Gastroesophageal sphincter (tissue), 4 donors: Measurements from ENCODE around the gene TMEM218. TPM values are rescaled to one million over a fixed set of nuclear protein-coding genes. Genes with fewer than 3 reads are reported as not detected.
A peak's percentile ranks its signal among the peaks of the same experiment; 100 is the strongest.
"Not testable (repeated sequence)": the region's sequence is repeated elsewhere in the genome, so short reads cannot be mapped to it uniquely, and the experiment has no call there.

Source experiments
- ATAC-seq: fragments of 150-250 bp; one replicate; pipeline ENCODE4 v1.9.1; 2016; ENCODE audit warnings: mild to moderate bottlenecking, moderate library complexity
- H3K27ac ChIP-seq, 4 donors: fragments of 200-600 bp; sonication (generic) in 3 of 4; 1 replicate in 3 of 4; 2 replicates in 1 of 4; pipeline ENCODE4 v1.5.1; 2016 to 2019
- H3K27me3 ChIP-seq: fragments of 200-600 bp; sonication (generic); one replicate; pipeline ENCODE4 v1.5.1; 2019
- H3K36me3 ChIP-seq, 2 donors: fragments of 200-600 bp; sonication (generic); one replicate each; pipeline ENCODE4 v1.5.1; 2019; ENCODE audit warnings: control low read depth in 1 of 2
- H3K4me1 ChIP-seq, 3 donors: fragments of 200-600 bp; sonication (generic); 1 replicate in 2 of 3; 2 replicates in 1 of 3; pipeline ENCODE4 v1.5.1; 2016 to 2019; ENCODE audit warnings: control low read depth in 2 of 3
- H3K4me3 ChIP-seq, 2 donors: fragments of 200-600 bp; sonication (generic); one replicate each; pipeline ENCODE4 v1.5.1; 2019; ENCODE audit warnings: mild to moderate bottlenecking in 1 of 2, moderate library complexity in 1 of 2
- H3K9me3 ChIP-seq, 3 donors: fragments of 200-600 bp; sonication (generic); one replicate each; pipeline ENCODE4 v1.5.1; 2017 to 2019; ENCODE audit warnings: control low read depth in 2 of 3
- CTCF ChIP-seq, 4 experiments: fragments of 200-600 bp in 2 of 4; fragments of 450-650 bp in 2 of 4; sonication (generic) in 1 of 4; IDR thresholded peaks; one replicate each; pipeline ENCODE4 v1.5.1; 2017 to 2019; ENCODE audit warnings: antibody characterized with exemption in 4 of 4, mild to moderate bottlenecking in 2 of 4, moderate library complexity in 2 of 4
- EP300 ChIP-seq: sonication (generic); formaldehyde crosslinking; IDR thresholded peaks from one replicate; pipeline ENCODE4 v1.6.1; 2017; ENCODE audit warnings: antibody characterized with exemption, mild to moderate bottlenecking
- POLR2A ChIP-seq, 2 donors: fragments of 450-650 bp; IDR thresholded peaks; one replicate each; pipeline ENCODE4 v1.6.1; 2017; ENCODE audit warnings: antibody characterized with exemption in 2 of 2, mild to moderate bottlenecking in 2 of 2, moderate library complexity in 1 of 2
- POLR2AphosphoS5 ChIP-seq: sonication (generic); formaldehyde crosslinking; IDR thresholded peaks from one replicate; pipeline ENCODE4 v1.6.1; 2017; ENCODE audit warnings: antibody characterized with exemption
- WGBS, 2 donors: methylation state at CpG; one replicate each; pipeline ENCODE4 v1.1.5; 2018; ENCODE audit warnings: low coverage in 1 of 2; 5-methylcytosine and 5-hydroxymethylcytosine counted together
- total RNA-seq, 4 donors: library from RNA; depleted of rRNA; stranded (reverse); fragments of >200 nt; gene quantifications; one replicate each; pipeline ENCODE4 v1.1.0, GENCODE V29; 2016

TMEM218 gene
- total RNA-seq, 4 donors from 2014 or later, result 14.7 to 20.0 (median 17.3) TPM

GRCh38 chr11:125091877-125092664 is 19.4 kb downstream of the TMEM218 start:
- H3K27me3 ChIP-seq, result no peaks in the 10 kb centered on the region
- no peak overlapping the region for H3K4me3 ChIP-seq
- WGBS, 2 donors, result 78 to 82% methylated on average over 6 of the region's 6 CpGs
- peaks cover 0 to 6% (median 0%) of the 10 kb centered on the region in 3 donors for H3K4me1 ChIP-seq
- no peak overlapping the region for H3K27ac ChIP-seq
- H3K36me3 ChIP-seq, result peaks cover 0 to 38% of the 10 kb centered on the region in 2 donors
- ATAC-seq, result no peak
- no peak for TF ChIP-seq POLR2AphosphoS5
- no peak for TF ChIP-seq EP300
- no peak for TF ChIP-seq CTCF (IDR thresholded peaks at IDR 0.05)
- no peak for TF ChIP-seq POLR2A (IDR thresholded peaks at IDR 0.05)
- H3K9me3 ChIP-seq, result no peaks in the 10 kb centered on the region

GRCh38 chr11:125091247-125091876 is 20.1 kb downstream of the TMEM218 start:
- Histone ChIP-seq H3K9me3 (no peaks in the 10 kb centered on the region), H3K27ac (no peak overlapping the region), H3K4me1 (peaks cover 0 to 6% (median 0%) of the 10 kb centered on the region in 3 donors), H3K4me3 (no peak overlapping the region), H3K36me3 (peaks cover 0 to 31% of the 10 kb centered on the region in 2 donors), H3K27me3 (no peaks in the 10 kb centered on the region)
- WGBS, 2 donors, result 48 to 55% methylated on average over 5 of the region's 5 CpGs
- TF ChIP-seq POLR2A (IDR thresholded peaks at IDR 0.05) (no peak), CTCF (IDR thresholded peaks at IDR 0.05) (peak in 3 of 4 experiments; percentile 46 to 56 (median 54))
- peak; percentile 52 for ATAC-seq

GRCh38 chr11:125090816-125091215 is 20.6 kb downstream of the TMEM218 start:
- no peak for ATAC-seq
- TF ChIP-seq POLR2A (IDR thresholded peaks at IDR 0.05) (no peak), CTCF (IDR thresholded peaks at IDR 0.05) (no peak), EP300 (no peak), POLR2AphosphoS5 (no peak)
- H3K27ac ChIP-seq, result no peak overlapping the region
- H3K4me3 ChIP-seq, result no peak overlapping the region
- no peaks in the 10 kb centered on the region for H3K9me3 ChIP-seq
- no peaks in the 10 kb centered on the region for H3K27me3 ChIP-seq
- H3K36me3 ChIP-seq, result peaks cover 0 to 25% of the 10 kb centered on the region in 2 donors
- H3K4me1 ChIP-seq, result peaks cover 0 to 6% (median 0%) of the 10 kb centered on the region in 3 donors
- 74 to 75% methylated on average over 4 to 6 of the region's 6 CpGs for WGBS, 2 donors

- not testable (repeated sequence) for H3K27me3 ChIP-seq, ATAC-seq, H3K9me3 ChIP-seq, H3K27ac ChIP-seq, H3K4me1 ChIP-seq, H3K4me3 ChIP-seq
- peaks cover 0 to 19% of the 10 kb centered on the region in 2 donors for H3K36me3 ChIP-seq
- 58 to 85% methylated on average over 8 to 9 of the region's 10 CpGs for whole genome bisulfite sequencing, 2 donors
Measured at GRCh38 chr11:125090151-125090550, 21.3 kb downstream of the TMEM218 start.

GRCh38 chr11:125089481-125089880 is 21.9 kb downstream of the TMEM218 start:
- WGBS, 2 donors, result no CpG with 5 or more reads among the region's 31 CpGs
- H3K27me3 ChIP-seq, H3K4me3 ChIP-seq, ATAC-seq, H3K4me1 ChIP-seq, H3K27ac ChIP-seq, H3K9me3 ChIP-seq: not testable (repeated sequence)
- peaks cover 0 to 13% of the 10 kb centered on the region in 2 donors for H3K36me3 ChIP-seq
